Memory B cell (primary cell): ENCODE measurements around the gene NIPAL4.
A peak's percentile ranks its signal among the peaks of the same experiment; 100 is the strongest.

Experiments
- ATAC-seq: fragments of 150-1000 bp; cut with Tn5 transposase; 2 replicates; pipeline ENCODE4 v1.10.0; 2021; ENCODE audit warnings: low read depth, mild to moderate bottlenecking, moderate library complexity
- DNase-seq, 2 donors: peaks; one replicate each; pipeline ENCODE4 v3.0.0; 2022; ENCODE audit warnings: low spot score in 2 of 2
- H3K27ac Mint-ChIP-seq: one replicate; pipeline ENCODE4 v1.8.0; 2022; ENCODE audit warnings: mild to moderate bottlenecking, moderate library complexity, mixed read lengths
- H3K27me3 Mint-ChIP-seq: one replicate; pipeline ENCODE4 v1.8.0; 2022; ENCODE audit warnings: mixed read lengths
- H3K36me3 Mint-ChIP-seq: one replicate; pipeline ENCODE4 v1.8.0; 2022; ENCODE audit warnings: mild to moderate bottlenecking, mixed read lengths
- H3K4me1 Mint-ChIP-seq: one replicate; pipeline ENCODE4 v1.8.0; 2022; ENCODE audit warnings: mixed read lengths
- H3K4me3 Mint-ChIP-seq: one replicate; pipeline ENCODE4 v1.8.0; 2022; ENCODE audit warnings: mild to moderate bottlenecking, moderate library complexity, mixed read lengths
- H3K9me3 Mint-ChIP-seq: one replicate; pipeline ENCODE4 v1.8.0; 2022; ENCODE audit warnings: mixed read lengths

NIPAL4 gene

DNA sequence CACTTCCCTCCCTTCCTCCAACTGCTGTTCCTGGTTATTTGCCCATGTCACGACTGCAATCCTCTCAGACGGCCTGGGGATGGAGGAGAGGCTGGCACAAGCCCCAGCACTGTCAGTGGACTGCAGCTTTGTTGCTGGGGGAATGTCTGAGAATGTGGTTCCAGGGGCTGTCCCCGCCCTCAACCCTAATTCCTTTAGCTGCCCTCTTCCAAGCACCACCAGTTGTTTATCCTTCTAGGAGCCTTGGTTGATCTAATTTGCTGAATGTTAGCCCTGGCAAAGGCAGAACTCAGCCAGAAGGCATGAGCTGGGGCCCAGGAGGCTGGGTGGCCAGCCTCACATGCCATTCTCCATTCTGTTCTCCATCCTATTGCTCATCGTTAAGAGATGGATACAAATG, 64.0 kb downstream of the NIPAL4 start:
- H3K9me3 Mint-ChIP-seq = no peaks in the 10 kb centered on the region
- no peak for ATAC-seq
- peaks cover 44% of the 10 kb centered on the region for H3K4me1 Mint-ChIP-seq
- peaks cover 31% of the 10 kb centered on the region for H3K36me3 Mint-ChIP-seq
- H3K27me3 Mint-ChIP-seq = no peaks in the 10 kb centered on the region
- DNase-seq = no peak
- no peak overlapping the region for H3K4me3 Mint-ChIP-seq
- peak overlapping the region; percentile 69 for H3K27ac Mint-ChIP-seq
